GM12801 (cell line): ENCODE data around the gene FKBP1B.

Experiments
- TF ChIP-seq, protein P1 (sequence below): IDR thresholded peaks from one replicate; pipeline ENCODE4 v1.5.1; 2011; ENCODE audit warnings: control low read depth; ENCODE audit not compliant: insufficient read length; ENCODE audit errors: extremely low read depth

FKBP1B gene

DNA sequence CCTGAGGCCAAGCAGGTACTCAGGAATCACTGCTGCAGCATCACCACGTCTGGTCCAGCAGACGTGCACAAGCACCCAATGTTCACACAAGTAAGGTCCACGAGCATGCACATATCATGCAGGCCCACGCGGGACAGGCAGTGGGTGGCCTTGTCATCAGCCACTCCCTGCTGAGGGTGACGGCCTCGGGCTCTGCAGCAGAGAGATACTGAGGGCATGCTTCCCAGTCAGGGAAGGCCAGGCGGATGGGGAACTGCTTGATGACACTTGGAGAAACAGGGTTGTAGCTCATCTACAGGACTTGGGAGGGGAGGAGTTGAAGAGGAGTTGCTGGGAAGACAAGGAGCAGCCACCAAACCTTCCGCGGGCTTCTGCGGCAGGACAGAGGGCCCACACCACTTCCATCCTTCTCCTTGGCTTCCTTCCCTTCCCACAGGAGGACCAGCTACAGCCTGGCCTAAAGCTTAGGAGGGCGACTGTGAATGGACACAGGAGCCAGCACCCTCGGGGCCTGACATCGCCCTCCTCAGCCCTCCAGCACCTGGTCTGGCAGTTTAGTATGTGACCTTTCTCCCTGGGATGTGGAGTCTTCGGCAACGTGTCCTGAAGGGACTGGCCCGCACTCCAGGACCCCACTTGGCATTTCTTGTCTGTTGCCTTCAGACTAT lies 24.4 kb upstream of the FKBP1B start:
- TF ChIP-seq, protein P1, sequence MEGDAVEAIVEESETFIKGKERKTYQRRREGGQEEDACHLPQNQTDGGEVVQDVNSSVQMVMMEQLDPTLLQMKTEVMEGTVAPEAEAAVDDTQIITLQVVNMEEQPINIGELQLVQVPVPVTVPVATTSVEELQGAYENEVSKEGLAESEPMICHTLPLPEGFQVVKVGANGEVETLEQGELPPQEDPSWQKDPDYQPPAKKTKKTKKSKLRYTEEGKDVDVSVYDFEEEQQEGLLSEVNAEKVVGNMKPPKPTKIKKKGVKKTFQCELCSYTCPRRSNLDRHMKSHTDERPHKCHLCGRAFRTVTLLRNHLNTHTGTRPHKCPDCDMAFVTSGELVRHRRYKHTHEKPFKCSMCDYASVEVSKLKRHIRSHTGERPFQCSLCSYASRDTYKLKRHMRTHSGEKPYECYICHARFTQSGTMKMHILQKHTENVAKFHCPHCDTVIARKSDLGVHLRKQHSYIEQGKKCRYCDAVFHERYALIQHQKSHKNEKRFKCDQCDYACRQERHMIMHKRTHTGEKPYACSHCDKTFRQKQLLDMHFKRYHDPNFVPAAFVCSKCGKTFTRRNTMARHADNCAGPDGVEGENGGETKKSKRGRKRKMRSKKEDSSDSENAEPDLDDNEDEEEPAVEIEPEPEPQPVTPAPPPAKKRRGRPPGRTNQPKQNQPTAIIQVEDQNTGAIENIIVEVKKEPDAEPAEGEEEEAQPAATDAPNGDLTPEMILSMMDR, result no peak

DNA sequence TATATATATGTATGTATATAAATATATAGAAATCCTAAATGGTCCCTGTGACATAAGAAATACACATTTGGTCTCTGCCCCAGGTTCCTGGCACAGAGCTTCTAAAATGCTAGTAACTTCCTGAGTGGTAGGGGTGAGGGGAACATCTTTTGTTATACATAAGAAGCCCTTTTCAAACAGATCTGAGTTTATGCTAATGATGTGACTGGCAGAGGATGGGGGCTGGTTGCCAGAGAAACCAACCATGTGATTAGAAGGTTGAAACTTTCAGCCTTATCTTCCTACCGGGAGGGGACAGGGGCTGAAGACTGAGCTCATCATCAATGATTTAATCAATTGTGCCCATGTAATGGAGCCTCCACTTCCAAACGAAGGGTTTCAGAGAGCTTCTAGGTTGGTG lies 23.3 kb upstream of the FKBP1B start:
- TF ChIP-seq, protein P1, result no peak

DNA sequence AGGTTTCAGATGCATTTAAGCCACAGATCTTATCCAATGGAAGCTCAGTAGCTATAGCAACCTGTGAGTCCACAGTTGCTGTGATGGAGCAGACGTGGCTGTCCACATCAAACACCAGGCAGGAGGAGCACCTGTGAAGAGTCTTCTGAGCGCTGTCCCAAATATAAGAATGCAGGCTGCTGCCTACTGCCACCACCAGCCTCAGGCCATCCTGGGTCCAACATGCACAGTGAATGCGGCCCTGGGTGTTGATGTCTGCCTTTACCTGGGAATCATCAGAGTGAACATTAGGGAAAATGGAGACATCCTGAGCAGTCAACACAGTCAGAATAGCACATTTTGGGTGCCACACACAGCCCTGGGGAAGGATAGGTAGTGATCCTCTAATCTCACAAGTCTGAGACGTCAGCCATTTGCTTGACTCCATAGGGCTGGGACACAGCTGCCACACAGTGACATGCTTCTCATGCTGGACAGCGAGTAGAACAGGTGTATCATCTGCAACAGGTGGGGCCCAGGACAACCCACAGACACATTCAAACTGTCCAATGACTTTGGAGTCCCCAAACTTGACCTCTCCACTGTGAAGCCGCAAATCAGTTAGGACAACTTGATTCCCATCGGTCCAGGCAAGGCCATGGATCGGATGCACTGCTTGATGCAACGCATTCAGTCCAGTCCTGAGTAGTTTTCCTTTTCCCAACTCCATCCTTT lies 10.6 kb upstream of the FKBP1B start:
- TF ChIP-seq, protein P1, result no peak

DNA sequence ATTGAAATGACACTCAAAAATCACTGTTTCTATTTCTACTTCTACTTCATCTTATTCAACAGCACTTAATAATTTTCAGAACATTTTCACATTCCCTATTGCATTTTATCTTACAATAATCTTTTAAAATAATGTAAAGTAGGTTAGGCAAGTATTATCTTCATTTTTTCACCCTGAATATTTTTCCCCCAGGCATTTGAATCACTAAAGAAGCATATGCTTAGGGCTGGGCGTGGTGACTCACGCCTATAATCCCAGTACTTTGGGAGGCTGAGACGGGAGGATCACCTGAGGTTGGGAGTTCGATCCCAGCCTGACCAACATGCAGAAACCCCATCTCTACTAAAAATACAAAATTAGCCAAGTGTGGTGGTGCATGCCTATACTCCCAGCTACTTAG lies 9.0 kb upstream of the FKBP1B start:
- TF ChIP-seq, protein P1, result no peak

DNA sequence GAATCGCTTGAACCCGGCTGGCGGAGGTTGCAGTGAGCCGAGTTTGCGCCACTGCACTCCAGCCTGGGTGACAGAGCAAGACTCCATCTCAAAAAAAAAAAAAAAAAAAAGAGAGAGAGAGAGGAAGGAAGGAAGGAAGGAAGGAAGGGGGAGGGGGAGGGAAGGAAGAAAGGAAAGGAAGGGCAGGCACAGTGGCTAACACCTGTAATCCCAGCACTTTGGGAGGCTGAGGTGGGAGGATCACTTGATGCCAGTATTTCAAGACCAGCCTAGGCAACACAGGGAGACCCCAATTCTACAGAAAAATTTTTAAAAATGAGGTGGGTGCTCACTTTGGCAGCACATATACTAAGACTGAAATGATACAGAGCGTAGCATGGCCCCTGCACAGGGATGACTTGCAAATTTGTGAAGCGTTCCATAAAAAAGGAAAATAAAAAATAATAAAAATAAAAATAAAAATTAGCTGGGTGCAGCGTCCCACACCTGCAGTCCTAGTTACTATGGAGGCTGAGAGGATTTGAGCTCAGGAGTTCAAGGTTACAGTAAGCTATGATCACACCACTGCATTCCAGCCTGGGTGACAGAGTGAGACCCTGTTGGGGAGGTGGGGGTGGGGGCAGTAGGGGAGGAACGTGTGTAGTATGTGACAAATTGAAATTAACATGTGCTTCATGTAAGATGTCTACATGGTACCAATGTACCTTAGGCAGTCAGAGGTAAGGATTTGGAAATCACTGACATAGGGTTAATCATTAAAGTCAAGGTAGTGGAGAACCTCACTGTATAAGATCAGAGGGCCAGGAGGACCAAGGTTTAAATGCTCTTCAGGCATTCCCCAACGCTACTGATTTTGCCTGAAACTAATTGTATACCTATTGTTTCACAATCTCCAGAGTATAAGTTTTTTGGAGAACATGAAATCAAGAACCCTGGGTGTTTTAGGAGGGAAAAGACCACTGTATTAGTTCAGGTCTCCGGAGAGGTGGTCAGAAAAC lies 3.7 kb upstream of the FKBP1B start:
- TF ChIP-seq, protein P1, result no peak

DNA sequence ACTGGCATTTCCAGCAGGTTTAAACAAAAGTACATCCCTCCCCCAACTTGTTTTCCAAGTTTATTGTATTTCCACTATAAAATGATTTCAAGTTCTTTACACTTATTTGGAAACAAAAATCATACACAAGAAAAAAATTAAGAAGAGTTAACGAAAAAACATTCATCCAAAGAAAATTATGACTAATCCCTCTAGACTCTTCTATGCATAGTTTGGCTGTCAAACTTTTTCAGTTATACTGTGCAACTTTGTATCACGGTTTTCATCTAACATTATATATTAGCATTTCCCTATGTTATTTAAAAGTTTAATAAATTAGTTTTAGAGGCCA lies 3.0 kb upstream of the FKBP1B start:
- TF ChIP-seq, protein P1, result no peak
